H9 (cell line): ENCODE results near the gene AXIN2. TPM values are rescaled to one million over a fixed set of nuclear protein-coding genes. Genes with fewer than 3 reads are reported as not detected.

Experiments used
- DNase-seq: peaks from one replicate; pipeline ENCODE4 v3.0.0-alpha.2; 2017
- H2AFZ ChIP-seq: one replicate; pipeline ENCODE4 v1.6.1; 2013; ENCODE audit warnings: mild to moderate bottlenecking, low read length, control low read depth, moderate library complexity
- H2AK5ac ChIP-seq: 2 replicates; pipeline ENCODE4 v1.6.1; 2013; ENCODE audit warnings: low read length, control low read depth, mixed read lengths; ENCODE audit not compliant: insufficient read length
- H2BK120ac ChIP-seq: one replicate; pipeline ENCODE4 v1.6.1; 2013; ENCODE audit warnings: low read depth, mild to moderate bottlenecking, low read length, control low read depth, inconsistent platforms; ENCODE audit not compliant: poor library complexity, severe bottlenecking
- H2BK12ac ChIP-seq: 2 replicates; pipeline ENCODE4 v1.6.1; 2013; ENCODE audit warnings: low read length, control low read depth, mixed read lengths, low read depth; ENCODE audit not compliant: insufficient read length
- H2BK15ac ChIP-seq: 2 replicates; pipeline ENCODE4 v1.6.1; 2013; ENCODE audit warnings: low read depth, low read length, control low read depth
- H2BK20ac ChIP-seq: one replicate; pipeline ENCODE4 v1.6.1; 2013; ENCODE audit warnings: low read depth, mild to moderate bottlenecking, low read length, control low read depth, inconsistent platforms; ENCODE audit not compliant: poor library complexity, severe bottlenecking
- H2BK5ac ChIP-seq: 2 replicates; pipeline ENCODE4 v1.6.1; 2013; ENCODE audit warnings: low read length, control low read depth, mixed read lengths; ENCODE audit not compliant: insufficient read length
- H3K14ac ChIP-seq: 2 replicates; pipeline ENCODE4 v1.6.1; 2013; ENCODE audit warnings: low read length, control low read depth; ENCODE audit not compliant: insufficient read depth
- H3K18ac ChIP-seq: 2 replicates; pipeline ENCODE4 v1.6.1; 2013; ENCODE audit warnings: low read depth, mild to moderate bottlenecking, mixed read lengths, low read length, control low read depth; ENCODE audit not compliant: insufficient read length
- H3K23ac ChIP-seq: 2 replicates; pipeline ENCODE4 v1.6.1; 2013; ENCODE audit warnings: low read length, control low read depth, mixed read lengths, low read depth; ENCODE audit not compliant: insufficient read length
- H3K23me2 ChIP-seq: 2 replicates; pipeline ENCODE4 v1.6.1; 2013; ENCODE audit warnings: low read depth, mild to moderate bottlenecking, mixed read lengths, low read length, control low read depth; ENCODE audit not compliant: insufficient read length, poor library complexity, severe bottlenecking
- H3K27ac ChIP-seq: 2 replicates; pipeline ENCODE4 v1.5.1; 2013; ENCODE audit warnings: low read length, control low read depth, mixed read lengths, low read depth; ENCODE audit not compliant: insufficient read length
- H3K27me3 ChIP-seq: 2 replicates; pipeline ENCODE4 v1.6.1; 2013; ENCODE audit warnings: low read length, control low read depth, inconsistent platforms; ENCODE audit not compliant: insufficient read depth
- H3K4ac ChIP-seq: 2 replicates; pipeline ENCODE4 v1.6.1; 2013; ENCODE audit warnings: low read depth, mild to moderate bottlenecking, control low read depth, inconsistent platforms, low read length, moderate library complexity
- H3K4me1 ChIP-seq: 2 replicates; pipeline ENCODE4 v1.6.1; 2013; ENCODE audit warnings: low read length, control low read depth, inconsistent platforms; ENCODE audit not compliant: insufficient read depth
- H3K4me2 ChIP-seq: 2 replicates; pipeline ENCODE4 v1.6.1; 2013; ENCODE audit warnings: low read length, control low read depth, mixed read lengths; ENCODE audit not compliant: insufficient read length, insufficient read depth
- H3K56ac ChIP-seq: 2 replicates; pipeline ENCODE4 v1.6.1; 2013; ENCODE audit warnings: low read depth, mild to moderate bottlenecking, mixed read lengths, low read length, control low read depth; ENCODE audit not compliant: insufficient read length
- H3K79me1 ChIP-seq: 2 replicates; pipeline ENCODE4 v1.6.1; 2013; ENCODE audit warnings: low read depth, mild to moderate bottlenecking, moderate library complexity, low read length, control low read depth, inconsistent platforms; ENCODE audit not compliant: insufficient read depth, poor library complexity, severe bottlenecking
- H3K79me2 ChIP-seq: 2 replicates; pipeline ENCODE4 v1.6.1; 2013; ENCODE audit warnings: low read length, control low read depth, inconsistent platforms; ENCODE audit not compliant: insufficient read depth
- H3K9ac ChIP-seq: 2 replicates; pipeline ENCODE4 v1.6.1; 2013; ENCODE audit warnings: low read length, control low read depth, mixed read lengths; ENCODE audit not compliant: insufficient read length; ENCODE audit errors: extremely low read depth
- H3K9me3 ChIP-seq: one replicate; pipeline ENCODE4 v1.6.1; 2013; ENCODE audit warnings: low read depth, low read length, inconsistent platforms; ENCODE audit not compliant: control insufficient read depth
- H3T11ph ChIP-seq: one replicate; pipeline ENCODE4 v1.6.1; 2013; ENCODE audit warnings: mild to moderate bottlenecking, low read length, control low read depth, inconsistent platforms
- H4K20me1 ChIP-seq: one replicate; pipeline ENCODE4 v1.6.1; 2013; ENCODE audit not compliant: control insufficient read depth, insufficient read length, insufficient read depth
- H4K5ac ChIP-seq: 2 replicates; pipeline ENCODE4 v1.6.1; 2013; ENCODE audit warnings: low read depth, mild to moderate bottlenecking, mixed read lengths, low read length, control low read depth; ENCODE audit not compliant: insufficient read length
- H4K8ac ChIP-seq: replicated peaks from 2 replicates; pipeline ENCODE4 v1.6.1; 2013; ENCODE audit warnings: low read length, control low read depth, mixed read lengths, low read depth; ENCODE audit not compliant: insufficient read length
- H4K91ac ChIP-seq: 2 replicates; pipeline ENCODE4 v1.6.1; 2013; ENCODE audit warnings: low read depth, mild to moderate bottlenecking, moderate library complexity, mixed read lengths, low read length, control low read depth; ENCODE audit not compliant: insufficient read length
- H3K27ac Mint-ChIP-seq, 3 experiments: 2 replicates in 2 of 3; 3 replicates in 1 of 3; pipeline ENCODE4 v1.8.0; 2020 to 2021; ENCODE audit warnings: mixed read lengths in 3 of 3, mild to moderate bottlenecking in 1 of 3, moderate library complexity in 1 of 3
- H3K27me3 Mint-ChIP-seq: 2 replicates; pipeline ENCODE4 v1.8.0; 2021; ENCODE audit warnings: low read depth, mild to moderate bottlenecking, moderate library complexity, mixed read lengths
- H3K36me3 Mint-ChIP-seq, 3 experiments: 2 replicates in 2 of 3; 3 replicates in 1 of 3; pipeline ENCODE4 v1.8.0; 2020 to 2021; ENCODE audit warnings: low read depth in 3 of 3, mixed read lengths in 3 of 3; ENCODE audit not compliant: insufficient read depth in 1 of 3
- H3K4me1 Mint-ChIP-seq, 2 experiments: 2 replicates each; pipeline ENCODE4 v1.8.0; 2020; ENCODE audit warnings: mixed read lengths in 2 of 2
- H3K4me3 Mint-ChIP-seq, 2 experiments: 2 replicates in 1 of 2; 3 replicates in 1 of 2; pipeline ENCODE4 v1.8.0; 2020 to 2021; ENCODE audit warnings: mild to moderate bottlenecking in 2 of 2, mixed read lengths in 2 of 2, moderate library complexity in 1 of 2
- H3K9me3 Mint-ChIP-seq, 2 experiments: 2 replicates in 1 of 2; 3 replicates in 1 of 2; pipeline ENCODE4 v1.8.0; 2020; ENCODE audit warnings: mild to moderate bottlenecking in 2 of 2, mixed read lengths in 2 of 2, moderate library complexity in 1 of 2
- WGBS: extraction: QIAGEN DNeasy Blood & Tissue Kit; methylation state at CpG from one replicate; pipeline ENCODE4 v1.1.7; 2013; ENCODE audit warnings: missing lambda C conversion rate, low lambda C conversion rate, mixed read lengths; ENCODE audit not compliant: insufficient read length; ENCODE audit errors: extremely low coverage; 5-methylcytosine and 5-hydroxymethylcytosine counted together
- total RNA-seq: library from RNA; stranded (reverse); gene quantifications from 2 replicates; pipeline ENCODE4 v1.2.1, GENCODE V29; 2021
- TF ChIP-seq, protein P1 (sequence below): fragments of 200-600 bp; sonication (generic); conservative IDR thresholded peaks from 3 replicates; pipeline ENCODE4 v1.8.0; 2021; ENCODE audit warnings: antibody characterized with exemption, mild to moderate bottlenecking

The AXIN2 gene
- total RNA-seq, 1 experiment from 2014 or later: 35.0 TPM

GRCh38 chr17:65595071-65595656, 33.7 kb upstream of the AXIN2 start:
- Histone ChIP-seq H4K5ac (no peak overlapping the region), H3K27me3 (peaks cover 2% of the 10 kb centered on the region; the same call in 1 of the 2 replicates), H3K4ac (no peak overlapping the region), H3K9ac (no peak overlapping the region), H2AFZ (no peak overlapping the region), H3K4me1 (peaks cover 12% of the 10 kb centered on the region; the same call in 1 of the 2 replicates), H4K8ac (no peak overlapping the region), H3K23me2 (no peaks in the 10 kb centered on the region), H2BK20ac (no peak overlapping the region), H2BK15ac (no peak overlapping the region), H3K9me3 (no peaks in the 10 kb centered on the region), H2AK5ac (no peak overlapping the region), H3K56ac (no peak overlapping the region), H4K20me1 (no peaks in the 10 kb centered on the region), H2BK120ac (no peak overlapping the region), H3K4me2 (no peak overlapping the region), H3K23ac (no peak overlapping the region), H3K14ac (no peak overlapping the region), H3K27ac (no peak overlapping the region), H3K79me2 (no peaks in the 10 kb centered on the region), H2BK12ac (no peak overlapping the region), H3K79me1 (no peaks in the 10 kb centered on the region), H4K91ac (no peak overlapping the region), H3T11ph (no peak overlapping the region), H2BK5ac (no peak overlapping the region), H3K18ac (no peak overlapping the region)
- TF ChIP-seq, protein P1, sequence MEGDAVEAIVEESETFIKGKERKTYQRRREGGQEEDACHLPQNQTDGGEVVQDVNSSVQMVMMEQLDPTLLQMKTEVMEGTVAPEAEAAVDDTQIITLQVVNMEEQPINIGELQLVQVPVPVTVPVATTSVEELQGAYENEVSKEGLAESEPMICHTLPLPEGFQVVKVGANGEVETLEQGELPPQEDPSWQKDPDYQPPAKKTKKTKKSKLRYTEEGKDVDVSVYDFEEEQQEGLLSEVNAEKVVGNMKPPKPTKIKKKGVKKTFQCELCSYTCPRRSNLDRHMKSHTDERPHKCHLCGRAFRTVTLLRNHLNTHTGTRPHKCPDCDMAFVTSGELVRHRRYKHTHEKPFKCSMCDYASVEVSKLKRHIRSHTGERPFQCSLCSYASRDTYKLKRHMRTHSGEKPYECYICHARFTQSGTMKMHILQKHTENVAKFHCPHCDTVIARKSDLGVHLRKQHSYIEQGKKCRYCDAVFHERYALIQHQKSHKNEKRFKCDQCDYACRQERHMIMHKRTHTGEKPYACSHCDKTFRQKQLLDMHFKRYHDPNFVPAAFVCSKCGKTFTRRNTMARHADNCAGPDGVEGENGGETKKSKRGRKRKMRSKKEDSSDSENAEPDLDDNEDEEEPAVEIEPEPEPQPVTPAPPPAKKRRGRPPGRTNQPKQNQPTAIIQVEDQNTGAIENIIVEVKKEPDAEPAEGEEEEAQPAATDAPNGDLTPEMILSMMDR: no peak
- Mint-ChIP-seq H3K4me1 (peaks cover 42 to 43% of the 10 kb centered on the region in 2 experiments), H3K9me3 (no peaks in the 10 kb centered on the region), H3K4me3 (peak overlapping the region in 1 of 2 experiments; percentile 26; a peak in 1 of 5 replicates), H3K27ac (peak overlapping the region in 1 of 3 experiments; percentile 80; a peak in 2 of 7 replicates), H3K36me3 (no peaks in the 10 kb centered on the region; a peak in 1 of 7 replicates), H3K27me3 (peaks cover 8% of the 10 kb centered on the region)
- DNase-seq: no peak
- WGBS: no CpG with 5 or more reads among the region's 4 CpGs
